Suprapubic skin (tissue), 4 donors: ENCODE measurements around the gene FER.

Source experiments
- CTCF ChIP-seq, 2 donors: fragments of 200-600 bp in 1 of 2; fragments of 450-650 bp in 1 of 2; sonication (generic) in 1 of 2; IDR thresholded peaks; one replicate each; pipeline ENCODE4 v1.5.1; 2016 to 2019; ENCODE audit warnings: antibody characterized with exemption in 2 of 2, mild to moderate bottlenecking in 1 of 2, moderate library complexity in 1 of 2
- EP300 ChIP-seq: sonication (generic); formaldehyde crosslinking; IDR thresholded peaks from one replicate; pipeline ENCODE4 v1.6.1; 2017; ENCODE audit warnings: antibody characterized with exemption
- POLR2A ChIP-seq, 2 donors: fragments of 450-650 bp; IDR thresholded peaks; one replicate each; pipeline ENCODE4 v1.6.1; 2017; ENCODE audit warnings: antibody characterized with exemption in 2 of 2, mild to moderate bottlenecking in 2 of 2, moderate library complexity in 2 of 2
- POLR2AphosphoS5 ChIP-seq, 3 donors: sonication (generic); formaldehyde crosslinking; IDR thresholded peaks; one replicate each; pipeline ENCODE4 v1.6.1; 2017; ENCODE audit warnings: antibody characterized with exemption in 3 of 3

- TF ChIP-seq CTCF (IDR thresholded peaks at IDR 0.05): no peak
- no peak for TF ChIP-seq POLR2AphosphoS5 (IDR thresholded peaks at IDR 0.05)
- no peak for TF ChIP-seq EP300
- TF ChIP-seq POLR2A (IDR thresholded peaks at IDR 0.05): no peak
Measured at GRCh38 chr5:109231331-109231730, 483.6 kb downstream of the FER start.
